Hepatocyte (in vitro differentiated cells): ENCODE measurements around the gene MYBPC2. TPM values are rescaled to one million over a fixed set of nuclear protein-coding genes. Genes with fewer than 3 reads are reported as not detected.

ENCODE experiments used
- DNase-seq: peaks from one replicate; pipeline ENCODE4 v3.0.0-alpha.2; 2016; ENCODE audit warnings: low spot score
- H2AFZ ChIP-seq: fragments of 200-600 bp; sonication (generic); 2 replicates; pipeline ENCODE4 v1.6.0; 2016; ENCODE audit warnings: antibody characterized with exemption, mild to moderate bottlenecking
- H3K27ac ChIP-seq: fragments of 200-600 bp; sonication (generic); 2 replicates; pipeline ENCODE4 v1.5.1; 2016; ENCODE audit warnings: mild to moderate bottlenecking
- H3K27me3 ChIP-seq: fragments of 200-600 bp; sonication (generic); 2 replicates; pipeline ENCODE4 v1.6.1; 2016
- H3K36me3 ChIP-seq: fragments of 200-600 bp; sonication (generic); replicated peaks from 2 replicates; pipeline ENCODE4 v1.5.1; 2016; ENCODE audit warnings: low read depth; ENCODE audit not compliant: insufficient read depth
- H3K4me1 ChIP-seq: fragments of 200-600 bp; sonication (generic); 2 replicates; pipeline ENCODE4 v1.5.1; 2016; ENCODE audit warnings: mild to moderate bottlenecking, moderate library complexity; ENCODE audit not compliant: insufficient read depth
- H3K4me2 ChIP-seq: fragments of 200-600 bp; sonication (generic); 2 replicates; pipeline ENCODE4 v1.6.0; 2016
- H3K4me3 ChIP-seq: fragments of 200-600 bp; sonication (generic); 2 replicates; pipeline ENCODE4 v1.5.1; 2016; ENCODE audit warnings: mild to moderate bottlenecking
- H3K79me2 ChIP-seq: fragments of 200-600 bp; sonication (generic); 2 replicates; pipeline ENCODE4 v1.6.0; 2017; ENCODE audit warnings: mild to moderate bottlenecking
- H3K9me2 ChIP-seq: fragments of 200-600 bp; sonication (generic); replicated peaks from 2 replicates; pipeline ENCODE4 v1.6.0; 2017; ENCODE audit warnings: mild to moderate bottlenecking; ENCODE audit not compliant: insufficient read depth
- H3K9me3 ChIP-seq: fragments of 200-600 bp; sonication (generic); 2 replicates; pipeline ENCODE4 v1.5.1; 2016; ENCODE audit warnings: low read depth, mild to moderate bottlenecking
- H4K20me1 ChIP-seq: fragments of 200-600 bp; sonication (generic); 2 replicates; pipeline ENCODE4 v1.6.0; 2016; ENCODE audit warnings: mild to moderate bottlenecking; ENCODE audit not compliant: insufficient read depth, poor library complexity, severe bottlenecking
- CTCF ChIP-seq: fragments of 200-600 bp; sonication (generic); IDR thresholded peaks from 2 replicates; pipeline ENCODE4 v1.5.1; 2016; ENCODE audit warnings: antibody characterized with exemption, mild to moderate bottlenecking; ENCODE audit not compliant: poor library complexity
- EZH2 ChIP-seq: fragments of 200-600 bp; sonication (generic); IDR thresholded peaks from 2 replicates; pipeline ENCODE4 v1.6.1; 2016; ENCODE audit warnings: antibody characterized with exemption, mild to moderate bottlenecking, borderline replicate concordance
- EZH2phosphoT487 ChIP-seq: fragments of 200-600 bp; sonication (generic); IDR thresholded peaks from one replicate; pipeline ENCODE4 v1.6.1; 2018; ENCODE audit warnings: antibody characterized with exemption, mild to moderate bottlenecking, low read depth, moderate library complexity; ENCODE audit not compliant: unreplicated experiment, severe bottlenecking
- whole genome bisulfite sequencing: methylation state at CpG from one replicate; pipeline ENCODE4 v1.1.6; 2016; ENCODE audit warnings: low lambda C conversion rate; ENCODE audit errors: missing lambda C conversion rate; 5-methylcytosine and 5-hydroxymethylcytosine counted together
- polyA plus RNA-seq: library from polyadenylated mRNA; unstranded; fragments of >200 nt; fragmentation: Nextera tagmentation; extraction: Ambion mirVana; gene quantifications from 2 replicates; pipeline ENCODE4 v1.2.1, GENCODE V29; 2016
- total RNA-seq: library from RNA; depleted of rRNA; stranded (reverse); fragments of >200 nt; gene quantifications from 2 replicates; pipeline ENCODE4 v1.2.3, GENCODE V29; 2014

The MYBPC2 gene
- total and polyA plus RNA-seq, 2 experiments from 2014 or later, result 0.07 TPM; not detected in 1

- no peaks in the 10 kb centered on the region for H4K20me1 ChIP-seq
- H3K4me2 ChIP-seq, result no peak overlapping the region
- no peak overlapping the region for H3K27ac ChIP-seq
- no peaks in the 10 kb centered on the region for H3K36me3 ChIP-seq
- TF ChIP-seq CTCF (peak; percentile 78), EZH2phosphoT487 (no peak)
- H3K9me3 ChIP-seq, result no peaks in the 10 kb centered on the region
- H3K9me2 ChIP-seq, result no peaks in the 10 kb centered on the region
- 72% methylated on average over 21 of the region's 37 CpGs for WGBS
- H3K27me3 ChIP-seq, result peaks cover 21% of the 10 kb centered on the region
- peak; percentile 85 for DNase-seq
- no peak overlapping the region for H2AFZ ChIP-seq
- H3K4me1 ChIP-seq, result peaks cover 7% of the 10 kb centered on the region
- no peaks in the 10 kb centered on the region for H3K79me2 ChIP-seq
- H3K4me3 ChIP-seq, result no peak overlapping the region
Measured at GRCh38 chr19:50414864-50415660, 17.6 kb upstream of the MYBPC2 start.

DNA sequence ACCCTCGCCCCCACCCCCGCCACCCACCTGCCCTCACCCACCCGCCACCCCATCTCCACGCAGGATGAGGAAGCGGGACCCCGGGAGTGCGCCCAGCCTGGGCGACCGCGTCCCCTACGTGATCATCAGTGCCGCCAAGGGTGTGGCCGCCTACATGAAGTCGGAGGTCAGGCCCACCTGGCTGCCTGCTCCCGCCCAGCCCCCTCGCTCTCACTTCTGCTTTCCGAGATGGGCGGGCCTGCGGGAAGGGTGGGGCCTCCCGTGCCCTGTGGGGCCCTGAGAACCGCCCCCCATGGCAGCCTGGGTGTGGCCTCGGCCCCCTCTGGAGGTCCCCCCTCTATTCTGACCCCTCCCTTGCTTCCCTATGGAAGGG lies 17.0 kb upstream of the MYBPC2 start:
- no peaks in the 10 kb centered on the region for H3K36me3 ChIP-seq
- H3K9me3 ChIP-seq, result no peaks in the 10 kb centered on the region
- no peak for DNase-seq
- TF ChIP-seq CTCF, result no peak
- no peak for TF ChIP-seq EZH2
- no peak for TF ChIP-seq EZH2phosphoT487
- peaks cover 7% of the 10 kb centered on the region for H3K4me1 ChIP-seq
- no peaks in the 10 kb centered on the region for H3K9me2 ChIP-seq
- H3K27ac ChIP-seq, result no peak overlapping the region
- H3K4me3 ChIP-seq, result no peak overlapping the region
- H3K4me2 ChIP-seq, result no peak overlapping the region
- H2AFZ ChIP-seq, result no peak overlapping the region
- no peaks in the 10 kb centered on the region for H4K20me1 ChIP-seq
- peaks cover 26% of the 10 kb centered on the region for H3K27me3 ChIP-seq
- H3K79me2 ChIP-seq, result no peaks in the 10 kb centered on the region
- 93% methylated on average over 12 of the region's 22 CpGs for WGBS

DNA sequence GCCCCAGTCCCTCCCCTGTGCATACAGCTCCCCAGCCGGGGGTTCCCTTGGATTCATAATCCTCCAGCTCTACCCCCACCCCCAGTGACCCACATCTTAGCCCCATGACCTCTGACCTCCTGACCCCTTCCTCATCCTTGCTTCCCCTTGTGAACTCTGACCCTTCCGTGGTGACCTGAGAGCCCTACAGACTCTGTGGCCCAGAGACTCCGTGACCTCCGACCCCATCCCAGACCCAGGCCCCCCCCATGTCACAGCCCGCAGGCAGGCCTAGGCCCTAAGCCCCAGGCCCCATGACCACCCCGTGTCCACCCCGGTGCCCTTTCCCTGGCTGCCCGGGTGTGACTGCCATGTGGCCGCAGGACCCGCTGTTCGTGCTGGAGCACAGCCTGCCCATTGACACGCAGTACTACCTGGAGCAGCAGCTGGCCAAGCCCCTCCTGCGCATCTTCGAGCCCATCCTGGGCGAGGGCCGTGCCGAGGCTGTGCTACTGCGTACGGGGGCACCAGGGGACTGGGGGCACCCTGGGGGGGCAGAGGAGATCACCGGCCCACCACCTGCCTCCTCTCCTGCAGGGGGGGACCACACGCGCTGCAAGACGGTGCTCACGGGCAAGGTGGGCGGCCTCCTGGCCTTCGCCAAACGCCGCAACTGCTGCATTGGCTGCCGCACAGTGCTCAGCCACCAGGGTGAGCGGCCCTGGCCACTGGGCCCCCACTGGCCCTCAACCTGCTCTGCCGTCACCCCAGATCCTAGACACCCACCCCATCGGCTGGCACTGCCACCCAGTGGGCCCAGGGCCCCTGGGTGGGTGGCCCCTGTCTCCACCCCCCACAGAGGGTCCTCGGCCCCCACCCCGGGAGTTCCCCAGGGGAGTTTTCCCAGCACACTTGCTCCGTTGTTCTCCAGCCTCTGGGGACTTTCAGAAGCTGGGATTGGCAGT lies 16.4 kb upstream of the MYBPC2 start:
- TF ChIP-seq CTCF (no peak), EZH2phosphoT487 (no peak), EZH2 (no peak)
- peak; percentile 6 for DNase-seq
- Histone ChIP-seq H3K4me3 (no peak overlapping the region), H2AFZ (no peak overlapping the region), H3K36me3 (no peaks in the 10 kb centered on the region), H3K9me2 (no peaks in the 10 kb centered on the region), H3K27me3 (peaks cover 26% of the 10 kb centered on the region), H4K20me1 (no peaks in the 10 kb centered on the region), H3K27ac (no peak overlapping the region), H3K4me2 (no peak overlapping the region), H3K4me1 (peaks cover 7% of the 10 kb centered on the region), H3K79me2 (no peaks in the 10 kb centered on the region), H3K9me3 (no peaks in the 10 kb centered on the region)
- WGBS, result 94% methylated on average over 20 of the region's 35 CpGs
